Measurements from ENCODE around the gene GPR137.

The GPR137 gene

GRCh38 chr11:64264371-64264852 lies 21.2 kb upstream of the GPR137 start:
- DNase-seq (ENCODE audit: low read depth in 3 of 3): no peak

- no peak for DNase-seq (ENCODE audit: low read depth in 3 of 3)
Measured at GRCh38 chr11:64265176-64266160, 20.2 kb upstream of the GPR137 start.

GRCh38 chr11:64266339-64266738 lies 19.3 kb upstream of the GPR137 start:
- no peak for DNase-seq (ENCODE audit: low read depth in 3 of 3)

GRCh38 chr11:64267207-64267945 lies 18.3 kb upstream of the GPR137 start:
- DNase-seq (ENCODE audit: low read depth in 3 of 3): no peak

- DNase-seq (ENCODE audit: low read depth in 3 of 3): no peak
Measured at GRCh38 chr11:64268025-64268892, 17.4 kb upstream of the GPR137 start.

GRCh38 chr11:64268893-64269539 lies 16.6 kb upstream of the GPR137 start:
- DNase-seq (ENCODE audit: low read depth in 3 of 3): no peak

- DNase-seq (ENCODE audit: low read depth in 3 of 3): peak; percentile 95 to 97 (median 96)
Measured at GRCh38 chr11:64269540-64270220, 16.0 kb upstream of the GPR137 start.

GRCh38 chr11:64275031-64275800 lies 10.4 kb upstream of the GPR137 start:
- DNase-seq (ENCODE audit: low read depth in 3 of 3): no peak

GRCh38 chr11:64275841-64276240 lies 9.8 kb upstream of the GPR137 start:
- DNase-seq (ENCODE audit: low read depth in 3 of 3): no peak

GRCh38 chr11:64276653-64277431 lies 8.8 kb upstream of the GPR137 start:
- DNase-seq (ENCODE audit: low read depth in 3 of 3): no peak

GRCh38 chr11:64278576-64279190 lies 7.0 kb upstream of the GPR137 start:
- DNase-seq (ENCODE audit: low read depth in 3 of 3): no peak

- DNase-seq (ENCODE audit: low read depth in 3 of 3): no peak
Measured at GRCh38 chr11:64281957-64282770, 3.5 kb upstream of the GPR137 start.

GRCh38 chr11:64283092-64283491 lies 2.6 kb upstream of the GPR137 start:
- DNase-seq (ENCODE audit: low read depth in 3 of 3): no peak

- peak; percentile 83 to 90 (median 87) for DNase-seq (ENCODE audit: low read depth in 3 of 3)
Measured at GRCh38 chr11:64284048-64284961, 1.3 kb upstream of the GPR137 start, which contains the start of gene BAD. TSS of gene BAD (minus strand) at chr11:64284665. CDS start at chr11:64284368, 297 bp downstream.

- no peak for DNase-seq (ENCODE audit: low read depth in 3 of 3)
Measured at GRCh38 chr11:64285885-64286800, 495 bp downstream of the GPR137 start.
